DND-41 (cell line): Measurements from ENCODE around the gene MED14.

ENCODE experiments used
- ATAC-seq: fragments of 200-7000 bp; cut with Tn5 transposase; 3 replicates; pipeline ENCODE4 v1.9.1; 2021; ENCODE audit warnings: low read depth; ENCODE audit not compliant: insufficient read depth
- DNase-seq: peaks from one replicate; pipeline ENCODE4 v3.0.0-alpha.2; 2020
- H2AFZ ChIP-seq: 2 replicates; pipeline ENCODE4 v1.6.0; 2012; ENCODE audit warnings: low read depth, low read length
- H3K27ac ChIP-seq: 2 replicates; pipeline ENCODE4 v1.5.1; 2012; ENCODE audit warnings: low read length, inconsistent platforms
- H3K27me3 ChIP-seq: fragments of 200-600 bp; sonication (generic); 2 replicates; pipeline ENCODE4 v1.6.0; 2012; ENCODE audit warnings: low read length, mild to moderate bottlenecking, inconsistent platforms; ENCODE audit not compliant: insufficient read depth, poor library complexity
- H3K36me3 ChIP-seq: 2 replicates; pipeline ENCODE4 v1.5.1; 2012; ENCODE audit warnings: low read length, inconsistent platforms; ENCODE audit not compliant: insufficient read depth
- H3K4me1 ChIP-seq: 2 replicates; pipeline ENCODE4 v1.5.1; 2012; ENCODE audit warnings: mild to moderate bottlenecking, low read length; ENCODE audit not compliant: insufficient read depth
- H3K4me2 ChIP-seq: 2 replicates; pipeline ENCODE4 v1.6.0; 2012; ENCODE audit warnings: mild to moderate bottlenecking, moderate library complexity, low read length, inconsistent platforms; ENCODE audit not compliant: insufficient read depth
- H3K4me3 ChIP-seq, 2 experiments: fragments of 200-600 bp in 1 of 2; shearing (Covaris generic) in 1 of 2; 2 replicates each; pipeline ENCODE4 v1.5.1; 2012 to 2016; ENCODE audit warnings: inconsistent platforms in 2 of 2, low read length in 2 of 2, mild to moderate bottlenecking in 2 of 2, low read depth in 1 of 2, moderate library complexity in 1 of 2
- H3K79me2 ChIP-seq: 2 replicates; pipeline ENCODE4 v1.6.0; 2012; ENCODE audit warnings: low read length, inconsistent platforms; ENCODE audit not compliant: insufficient read depth
- H3K9ac ChIP-seq: 2 replicates; pipeline ENCODE4 v1.6.0; 2012; ENCODE audit warnings: low read depth, mild to moderate bottlenecking, inconsistent platforms, low read length, moderate library complexity
- H3K9me3 ChIP-seq: 2 replicates; pipeline ENCODE4 v1.5.1; 2012; ENCODE audit warnings: low read length, moderate library complexity, mild to moderate bottlenecking, inconsistent platforms; ENCODE audit not compliant: insufficient read depth, severe bottlenecking
- H4K20me1 ChIP-seq: 2 replicates; pipeline ENCODE4 v1.6.0; 2012; ENCODE audit warnings: low read length; ENCODE audit not compliant: insufficient read depth
- EZH2 ChIP-seq: IDR thresholded peaks from 3 replicates; pipeline ENCODE4 v1.6.1; 2012; ENCODE audit warnings: borderline replicate concordance, low read depth, mild to moderate bottlenecking, moderate library complexity, low read length, inconsistent platforms; ENCODE audit not compliant: severe bottlenecking
- TF ChIP-seq, protein P1 (sequence below): IDR thresholded peaks from 2 replicates; pipeline ENCODE4 v1.5.1; 2012; ENCODE audit warnings: borderline replicate concordance, low read length, moderate library complexity, mild to moderate bottlenecking; ENCODE audit not compliant: poor library complexity, severe bottlenecking; ENCODE audit errors: extremely low read depth

The MED14 gene

GRCh38 chrX:40663880-40664630, 71.3 kb downstream of the MED14 start:
- H3K27me3 ChIP-seq = no peaks in the 10 kb centered on the region
- no peak overlapping the region for H3K27ac ChIP-seq
- no peaks in the 10 kb centered on the region for H4K20me1 ChIP-seq
- no peaks in the 10 kb centered on the region for H3K9me3 ChIP-seq
- H3K9ac ChIP-seq = no peak overlapping the region
- peaks cover 50% of the 10 kb centered on the region for H3K36me3 ChIP-seq
- no peak overlapping the region for H3K4me2 ChIP-seq
- no peak for DNase-seq
- no peak overlapping the region for H3K4me3 ChIP-seq
- no peak for TF ChIP-seq EZH2
- TF ChIP-seq, protein P1, sequence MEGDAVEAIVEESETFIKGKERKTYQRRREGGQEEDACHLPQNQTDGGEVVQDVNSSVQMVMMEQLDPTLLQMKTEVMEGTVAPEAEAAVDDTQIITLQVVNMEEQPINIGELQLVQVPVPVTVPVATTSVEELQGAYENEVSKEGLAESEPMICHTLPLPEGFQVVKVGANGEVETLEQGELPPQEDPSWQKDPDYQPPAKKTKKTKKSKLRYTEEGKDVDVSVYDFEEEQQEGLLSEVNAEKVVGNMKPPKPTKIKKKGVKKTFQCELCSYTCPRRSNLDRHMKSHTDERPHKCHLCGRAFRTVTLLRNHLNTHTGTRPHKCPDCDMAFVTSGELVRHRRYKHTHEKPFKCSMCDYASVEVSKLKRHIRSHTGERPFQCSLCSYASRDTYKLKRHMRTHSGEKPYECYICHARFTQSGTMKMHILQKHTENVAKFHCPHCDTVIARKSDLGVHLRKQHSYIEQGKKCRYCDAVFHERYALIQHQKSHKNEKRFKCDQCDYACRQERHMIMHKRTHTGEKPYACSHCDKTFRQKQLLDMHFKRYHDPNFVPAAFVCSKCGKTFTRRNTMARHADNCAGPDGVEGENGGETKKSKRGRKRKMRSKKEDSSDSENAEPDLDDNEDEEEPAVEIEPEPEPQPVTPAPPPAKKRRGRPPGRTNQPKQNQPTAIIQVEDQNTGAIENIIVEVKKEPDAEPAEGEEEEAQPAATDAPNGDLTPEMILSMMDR = no peak
- H3K4me1 ChIP-seq = no peaks in the 10 kb centered on the region
- no peaks in the 10 kb centered on the region for H3K79me2 ChIP-seq
- no peak overlapping the region for H2AFZ ChIP-seq
- no peak for ATAC-seq

GRCh38 chrX:40663078-40663740, 72.1 kb downstream of the MED14 start:
- DNase-seq = no peak
- peaks cover 55% of the 10 kb centered on the region for H3K36me3 ChIP-seq
- no peak overlapping the region for H3K4me2 ChIP-seq
- no peak for TF ChIP-seq EZH2
- TF ChIP-seq, protein P1 = no peak
- H3K79me2 ChIP-seq = no peaks in the 10 kb centered on the region
- H3K27ac ChIP-seq = no peak overlapping the region
- no peak for ATAC-seq
- H2AFZ ChIP-seq = no peak overlapping the region
- no peak overlapping the region for H3K4me3 ChIP-seq
- no peak overlapping the region for H3K9ac ChIP-seq
- no peaks in the 10 kb centered on the region for H4K20me1 ChIP-seq
- no peaks in the 10 kb centered on the region for H3K27me3 ChIP-seq
- no peaks in the 10 kb centered on the region for H3K4me1 ChIP-seq
- no peaks in the 10 kb centered on the region for H3K9me3 ChIP-seq

DNA sequence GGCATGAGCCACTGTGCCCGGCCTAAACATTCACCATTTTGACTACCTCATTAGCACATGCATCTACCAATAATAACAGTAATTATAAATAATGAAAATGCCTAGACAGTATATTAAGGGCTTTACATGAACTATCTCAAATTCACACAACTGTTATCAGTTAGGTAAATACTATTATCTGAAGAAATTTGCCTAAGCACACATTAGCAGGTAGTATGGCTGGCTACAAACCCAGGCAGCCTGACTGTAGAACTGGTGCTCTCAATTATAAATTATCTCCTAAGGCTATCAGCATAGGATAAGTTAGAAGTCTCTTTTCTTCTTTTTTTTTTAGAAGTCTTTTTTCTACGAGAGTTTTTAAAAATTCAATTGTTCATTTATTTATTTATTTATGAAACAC, 73.9 kb downstream of the MED14 start:
- Histone ChIP-seq H3K9ac (no peak overlapping the region), H3K4me2 (no peak overlapping the region), H4K20me1 (no peaks in the 10 kb centered on the region), H2AFZ (no peak overlapping the region), H3K9me3 (no peaks in the 10 kb centered on the region), H3K27me3 (no peaks in the 10 kb centered on the region), H3K4me1 (no peaks in the 10 kb centered on the region), H3K27ac (no peak overlapping the region), H3K4me3 (no peak overlapping the region), H3K36me3 (peaks cover 39% of the 10 kb centered on the region), H3K79me2 (no peaks in the 10 kb centered on the region)
- ATAC-seq (no peak), DNase-seq (no peak)
- TF ChIP-seq, protein P1 = no peak
- TF ChIP-seq EZH2 = no peak
